CMK (cell line): ENCODE results near the gene DNAJC28.
"Not testable (repeated sequence)": the region's sequence is repeated elsewhere in the genome, so short reads cannot be mapped to it uniquely, and the experiment has no call there.

ENCODE experiments used
- DNase-seq: peaks from one replicate; pipeline ENCODE4 v3.0.0-alpha.2; 2010; ENCODE audit warnings: low read depth

Gene DNAJC28

GRCh38 chr21:33480481-33481103, 10.9 kb downstream of the DNAJC28 start:
- no peak for DNase-seq

GRCh38 chr21:33479679-33480480, 11.6 kb downstream of the DNAJC28 start, which contains the start of gene TMEM50B:
Gene TMEM50B (minus strand): TSS chr21:33479974. CDS start chr21:33468885, 11,089 bp downstream.
- DNase-seq = peak; percentile 96

GRCh38 chr21:33478935-33479678, 12.4 kb downstream of the DNAJC28 start:
- DNase-seq = peak; percentile 22

- DNase-seq = no peak
Observed at GRCh38 chr21:33478182-33478581, 13.3 kb downstream of the DNAJC28 start.

- no peak for DNase-seq
Observed at GRCh38 chr21:33477066-33477465, 14.4 kb downstream of the DNAJC28 start.

- DNase-seq = no peak
Observed at GRCh38 chr21:33473344-33473743, 18.2 kb downstream of the DNAJC28 start.

- DNase-seq = no peak
Observed at GRCh38 chr21:33470701-33471100, 20.8 kb downstream of the DNAJC28 start.

- DNase-seq = not testable (repeated sequence)
Observed at GRCh38 chr21:33469183-33469582, 22.3 kb downstream of the DNAJC28 start.

- DNase-seq = no peak
Observed at GRCh38 chr21:33461538-33462250, 29.8 kb downstream of the DNAJC28 start.

GRCh38 chr21:33458861-33459260, 32.7 kb downstream of the DNAJC28 start:
- DNase-seq = no peak

- no peak for DNase-seq
Observed at GRCh38 chr21:33455686-33456446, 35.6 kb downstream of the DNAJC28 start.

- no peak for DNase-seq
Observed at GRCh38 chr21:33452362-33452761, 39.2 kb downstream of the DNAJC28 start.

- DNase-seq = no peak
Observed at GRCh38 chr21:33451634-33452071, 39.9 kb downstream of the DNAJC28 start.

- no peak for DNase-seq
Observed at GRCh38 chr21:33449616-33450015, 41.9 kb downstream of the DNAJC28 start.

- not testable (repeated sequence) for DNase-seq
Observed at GRCh38 chr21:33446620-33447019, 44.9 kb downstream of the DNAJC28 start.

- DNase-seq = no peak
Observed at GRCh38 chr21:33444499-33444898, 47.0 kb downstream of the DNAJC28 start.

GRCh38 chr21:33443194-33443593, 48.3 kb downstream of the DNAJC28 start:
- DNase-seq = no peak

GRCh38 chr21:33441489-33442477, 49.7 kb downstream of the DNAJC28 start:
- no peak for DNase-seq
